Mammary epithelial cell (primary cell): ENCODE results near the gene ACAT2.

Experiments used
- EZH2 ChIP-seq: IDR thresholded peaks from 2 replicates; pipeline ENCODE4 v1.6.1; 2012; ENCODE audit warnings: low read length, inconsistent platforms, borderline replicate concordance
- TF ChIP-seq, protein P1 (sequence below), 2 donors: IDR thresholded peaks in 1 of 2; conservative IDR thresholded peaks in 1 of 2; 2 replicates each; pipeline ENCODE4 v1.5.1; 2011 to 2012; ENCODE audit warnings: inconsistent platforms in 2 of 2, low read length in 2 of 2, mild to moderate bottlenecking in 2 of 2, control low read depth in 1 of 2, low read depth in 1 of 2; ENCODE audit not compliant: insufficient read depth in 1 of 2; ENCODE audit errors: extremely low read depth in 1 of 2

DNA sequence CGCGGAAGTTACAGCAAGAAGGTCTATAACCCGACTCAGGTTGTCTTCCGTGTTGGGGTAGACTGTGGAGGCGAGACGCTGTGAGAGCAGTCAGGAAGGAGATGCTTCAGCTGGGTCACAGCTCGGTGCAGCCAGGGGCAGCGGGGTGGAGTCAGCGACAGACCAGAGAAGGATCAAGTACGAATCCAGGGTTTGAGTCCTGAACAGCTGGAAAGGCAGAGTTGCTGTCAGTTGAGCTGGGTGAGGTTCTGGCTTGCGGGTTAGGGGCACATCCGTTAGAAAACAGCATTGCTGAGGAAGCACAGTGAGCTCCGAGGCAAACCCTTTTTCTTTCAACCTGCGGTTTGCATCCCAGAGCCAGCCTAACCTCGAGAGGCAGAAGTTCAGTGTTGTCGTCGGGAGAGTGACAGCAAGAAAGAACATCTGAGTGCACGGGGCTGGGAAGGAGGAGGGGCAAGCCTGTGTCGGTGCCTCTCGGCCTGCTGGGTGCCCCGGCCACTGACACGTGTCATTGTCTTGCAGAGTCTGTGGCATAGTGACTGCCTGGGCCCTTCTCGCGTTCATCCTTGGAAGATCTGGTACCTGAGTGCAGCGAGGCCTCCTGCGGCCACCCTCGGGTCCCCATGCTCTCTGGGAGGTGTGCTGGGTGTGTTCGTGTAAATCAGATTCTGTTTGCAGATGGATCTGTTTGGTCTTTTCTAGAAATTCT is 58.2 kb downstream of the ACAT2 start:
- TF ChIP-seq EZH2: no peak
- TF ChIP-seq, protein P1, sequence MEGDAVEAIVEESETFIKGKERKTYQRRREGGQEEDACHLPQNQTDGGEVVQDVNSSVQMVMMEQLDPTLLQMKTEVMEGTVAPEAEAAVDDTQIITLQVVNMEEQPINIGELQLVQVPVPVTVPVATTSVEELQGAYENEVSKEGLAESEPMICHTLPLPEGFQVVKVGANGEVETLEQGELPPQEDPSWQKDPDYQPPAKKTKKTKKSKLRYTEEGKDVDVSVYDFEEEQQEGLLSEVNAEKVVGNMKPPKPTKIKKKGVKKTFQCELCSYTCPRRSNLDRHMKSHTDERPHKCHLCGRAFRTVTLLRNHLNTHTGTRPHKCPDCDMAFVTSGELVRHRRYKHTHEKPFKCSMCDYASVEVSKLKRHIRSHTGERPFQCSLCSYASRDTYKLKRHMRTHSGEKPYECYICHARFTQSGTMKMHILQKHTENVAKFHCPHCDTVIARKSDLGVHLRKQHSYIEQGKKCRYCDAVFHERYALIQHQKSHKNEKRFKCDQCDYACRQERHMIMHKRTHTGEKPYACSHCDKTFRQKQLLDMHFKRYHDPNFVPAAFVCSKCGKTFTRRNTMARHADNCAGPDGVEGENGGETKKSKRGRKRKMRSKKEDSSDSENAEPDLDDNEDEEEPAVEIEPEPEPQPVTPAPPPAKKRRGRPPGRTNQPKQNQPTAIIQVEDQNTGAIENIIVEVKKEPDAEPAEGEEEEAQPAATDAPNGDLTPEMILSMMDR (conservative IDR thresholded peaks at IDR 0.05 in 1 of 2, IDR thresholded peaks at IDR 0.05 in 1 of 2; ENCODE audit: extremely low read depth in 1 of 2, insufficient read depth in 1 of 2, low read depth in 1 of 2, low read length in 2 of 2): no peak
